Stimulated activated naive B cell treated with anti-CD40 and anti-IgM and Interleukin-4, amounts not matched to agents 10 μg/mL and 1 μg/mL and 100 μg/mL, for 72 hours (primary cell): ENCODE data around the gene TAS2R41.
"Not testable (repeated sequence)": the region's sequence is repeated elsewhere in the genome, so short reads cannot be mapped to it uniquely, and the experiment has no call there.

Source experiments
- ATAC-seq, 2 donors: fragments of 150-1000 bp; cut with Tn5 transposase; replicated peaks; 2 replicates each; pipeline ENCODE4 v1.10.0; 2021; ENCODE audit warnings: moderate library complexity in 1 of 2
- DNase-seq: peaks from one replicate; pipeline ENCODE4 v3.0.0; 2021
- H3K27ac Mint-ChIP-seq: one replicate; pipeline ENCODE4 v1.8.0; 2022; ENCODE audit warnings: mild to moderate bottlenecking, mixed read lengths
- H3K27me3 Mint-ChIP-seq, 2 donors: one replicate each; pipeline ENCODE4 v1.8.0; 2022; ENCODE audit warnings: mixed read lengths in 2 of 2
- H3K36me3 Mint-ChIP-seq, 2 donors: one replicate each; pipeline ENCODE4 v1.8.0; 2022; ENCODE audit warnings: mixed read lengths in 2 of 2, mild to moderate bottlenecking in 1 of 2
- H3K4me1 Mint-ChIP-seq, 2 donors: one replicate each; pipeline ENCODE4 v1.8.0; 2022; ENCODE audit warnings: mixed read lengths in 2 of 2, mild to moderate bottlenecking in 1 of 2
- H3K4me3 Mint-ChIP-seq, 2 donors: one replicate each; pipeline ENCODE4 v1.8.0; 2022; ENCODE audit warnings: mild to moderate bottlenecking in 2 of 2, mixed read lengths in 2 of 2, moderate library complexity in 1 of 2
- H3K9me3 Mint-ChIP-seq, 2 donors: one replicate each; pipeline ENCODE4 v1.8.0; 2022; ENCODE audit warnings: mixed read lengths in 2 of 2, mild to moderate bottlenecking in 1 of 2

TAS2R41 gene

DNA sequence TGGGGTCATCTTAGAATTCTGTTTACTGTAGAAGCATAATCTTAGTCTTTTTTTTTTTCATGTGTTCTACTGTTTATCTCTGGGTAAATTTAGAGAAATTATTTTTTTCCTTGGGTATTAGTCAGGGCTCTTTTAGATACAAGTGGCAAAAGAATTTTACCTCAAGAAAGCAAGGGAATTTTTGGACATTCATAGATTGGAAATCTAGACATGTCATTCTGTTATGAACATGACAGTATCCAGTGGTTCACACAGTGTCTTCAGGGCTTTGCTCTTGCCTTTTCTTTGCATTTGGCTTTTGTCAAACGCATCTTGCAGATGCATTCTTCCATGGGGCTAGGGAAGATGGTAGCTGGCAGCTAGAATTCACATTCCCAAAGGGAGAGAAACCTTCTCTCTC lies 13.7 kb upstream of the TAS2R41 start:
- no peak for ATAC-seq
- Mint-ChIP-seq H3K27ac (no peak overlapping the region), H3K4me3 (no peak overlapping the region), H3K27me3 (peaks cover 11 to 21% of the 10 kb centered on the region in 2 donors), H3K9me3 (peaks cover 3 to 6% of the 10 kb centered on the region in 2 donors), H3K4me1 (no peaks in the 10 kb centered on the region), H3K36me3 (no peaks in the 10 kb centered on the region)
- DNase-seq: no peak

GRCh38 chr7:143467724-143468123 lies 9.9 kb upstream of the TAS2R41 start:
- H3K9me3 Mint-ChIP-seq: peaks cover 9 to 11% of the 10 kb centered on the region in 2 donors
- no peak overlapping the region for H3K4me3 Mint-ChIP-seq
- H3K36me3 Mint-ChIP-seq: peaks cover 0 to 3% of the 10 kb centered on the region in 2 donors
- no peak overlapping the region for H3K27ac Mint-ChIP-seq
- ATAC-seq (no peak), DNase-seq (no peak)
- no peaks in the 10 kb centered on the region for H3K4me1 Mint-ChIP-seq
- H3K27me3 Mint-ChIP-seq: peaks cover 23 to 28% of the 10 kb centered on the region in 2 donors

GRCh38 chr7:143472071-143472689 lies 5.5 kb upstream of the TAS2R41 start:
- not testable (repeated sequence) for H3K36me3 Mint-ChIP-seq, ATAC-seq, H3K4me1 Mint-ChIP-seq, H3K27ac Mint-ChIP-seq, DNase-seq, H3K4me3 Mint-ChIP-seq
- Mint-ChIP-seq H3K27me3 (peaks cover 17 to 24% of the 10 kb centered on the region in 2 donors), H3K9me3 (peaks cover 7 to 11% of the 10 kb centered on the region in 2 donors)

- Mint-ChIP-seq H3K9me3 (peaks cover 0 to 2% of the 10 kb centered on the region in 2 donors), H3K4me1 (no peaks in the 10 kb centered on the region), H3K36me3 (no peaks in the 10 kb centered on the region), H3K27ac (no peak overlapping the region), H3K27me3 (no peaks in the 10 kb centered on the region), H3K4me3 (no peak overlapping the region)
- no peak for DNase-seq
- ATAC-seq: no peak
These were observed 1.5 kb downstream of the TAS2R41 start for GRCh38 chr7:143479055-143479766.

GRCh38 chr7:143480501-143480900 lies 2.8 kb downstream of the TAS2R41 start:
- Mint-ChIP-seq H3K9me3 (no peaks in the 10 kb centered on the region), H3K4me3 (no peak overlapping the region), H3K36me3 (no peaks in the 10 kb centered on the region), H3K27ac (no peak overlapping the region), H3K4me1 (no peaks in the 10 kb centered on the region), H3K27me3 (no peaks in the 10 kb centered on the region)
- ATAC-seq (no peak), DNase-seq (no peak)

GRCh38 chr7:143484119-143484518 lies 6.4 kb downstream of the TAS2R41 start:
- Mint-ChIP-seq H3K4me1 (no peaks in the 10 kb centered on the region), H3K36me3 (no peaks in the 10 kb centered on the region), H3K9me3 (peaks cover 0 to 2% of the 10 kb centered on the region in 2 donors), H3K27ac (no peak overlapping the region), H3K4me3 (no peak overlapping the region), H3K27me3 (no peaks in the 10 kb centered on the region)
- ATAC-seq (no peak), DNase-seq (no peak)

GRCh38 chr7:143485094-143485493 lies 7.4 kb downstream of the TAS2R41 start:
- H3K27me3 Mint-ChIP-seq: no peaks in the 10 kb centered on the region
- DNase-seq (no peak), ATAC-seq (no peak)
- no peak overlapping the region for H3K27ac Mint-ChIP-seq
- H3K9me3 Mint-ChIP-seq: peaks cover 0 to 2% of the 10 kb centered on the region in 2 donors
- H3K4me1 Mint-ChIP-seq: no peaks in the 10 kb centered on the region
- no peaks in the 10 kb centered on the region for H3K36me3 Mint-ChIP-seq
- no peak overlapping the region for H3K4me3 Mint-ChIP-seq

- no peak for DNase-seq
- no peak overlapping the region for H3K4me3 Mint-ChIP-seq
- peaks cover 0 to 2% of the 10 kb centered on the region in 2 donors for H3K9me3 Mint-ChIP-seq
- no peaks in the 10 kb centered on the region for H3K36me3 Mint-ChIP-seq
- H3K4me1 Mint-ChIP-seq: no peaks in the 10 kb centered on the region
- no peak overlapping the region for H3K27ac Mint-ChIP-seq
- H3K27me3 Mint-ChIP-seq: no peaks in the 10 kb centered on the region
- no peak for ATAC-seq
These were observed 7.8 kb downstream of the TAS2R41 start for GRCh38 chr7:143485500-143485899.

GRCh38 chr7:143486266-143486665 lies 8.6 kb downstream of the TAS2R41 start:
- not testable (repeated sequence) for H3K4me1 Mint-ChIP-seq, H3K4me3 Mint-ChIP-seq, DNase-seq, H3K36me3 Mint-ChIP-seq, H3K27ac Mint-ChIP-seq, ATAC-seq, H3K27me3 Mint-ChIP-seq, H3K9me3 Mint-ChIP-seq

GRCh38 chr7:143487061-143487460 lies 9.4 kb downstream of the TAS2R41 start:
- Mint-ChIP-seq H3K27me3 (peaks cover 0 to 6% of the 10 kb centered on the region in 2 donors), H3K36me3 (no peaks in the 10 kb centered on the region), H3K4me1 (peaks cover 0 to 4% of the 10 kb centered on the region in 2 donors), H3K4me3 (no peak overlapping the region), H3K9me3 (peaks cover 0 to 2% of the 10 kb centered on the region in 2 donors), H3K27ac (no peak overlapping the region)
- ATAC-seq (no peak), DNase-seq (no peak)

- Mint-ChIP-seq H3K27ac (no peak overlapping the region), H3K36me3 (no peaks in the 10 kb centered on the region), H3K9me3 (peaks cover 0 to 2% of the 10 kb centered on the region in 2 donors), H3K4me3 (no peak overlapping the region), H3K4me1 (peaks cover 0 to 4% of the 10 kb centered on the region in 2 donors), H3K27me3 (peaks cover 0 to 6% of the 10 kb centered on the region in 2 donors)
- DNase-seq (no peak), ATAC-seq (no peak)
These were observed 9.9 kb downstream of the TAS2R41 start for GRCh38 chr7:143487566-143487965.

GRCh38 chr7:143490717-143491306 lies 13.1 kb downstream of the TAS2R41 start:
- Mint-ChIP-seq H3K27me3 (peaks cover 0 to 7% of the 10 kb centered on the region in 2 donors), H3K36me3 (no peaks in the 10 kb centered on the region), H3K4me3 (no peak overlapping the region), H3K27ac (no peak overlapping the region), H3K4me1 (peaks cover 0 to 4% of the 10 kb centered on the region in 2 donors), H3K9me3 (peaks cover 0 to 2% of the 10 kb centered on the region in 2 donors)
- DNase-seq: no peak
- ATAC-seq: peak in 1 of 2 donors; percentile 38

- Mint-ChIP-seq H3K36me3 (no peaks in the 10 kb centered on the region), H3K27ac (no peak overlapping the region), H3K4me1 (peaks cover 0 to 4% of the 10 kb centered on the region in 2 donors), H3K27me3 (peaks cover 0 to 11% of the 10 kb centered on the region in 2 donors), H3K9me3 (no peaks in the 10 kb centered on the region), H3K4me3 (no peak overlapping the region)
- ATAC-seq (peak; percentile 52 to 59), DNase-seq (no peak)
These were observed 14.4 kb downstream of the TAS2R41 start for GRCh38 chr7:143492043-143492471.

DNA sequence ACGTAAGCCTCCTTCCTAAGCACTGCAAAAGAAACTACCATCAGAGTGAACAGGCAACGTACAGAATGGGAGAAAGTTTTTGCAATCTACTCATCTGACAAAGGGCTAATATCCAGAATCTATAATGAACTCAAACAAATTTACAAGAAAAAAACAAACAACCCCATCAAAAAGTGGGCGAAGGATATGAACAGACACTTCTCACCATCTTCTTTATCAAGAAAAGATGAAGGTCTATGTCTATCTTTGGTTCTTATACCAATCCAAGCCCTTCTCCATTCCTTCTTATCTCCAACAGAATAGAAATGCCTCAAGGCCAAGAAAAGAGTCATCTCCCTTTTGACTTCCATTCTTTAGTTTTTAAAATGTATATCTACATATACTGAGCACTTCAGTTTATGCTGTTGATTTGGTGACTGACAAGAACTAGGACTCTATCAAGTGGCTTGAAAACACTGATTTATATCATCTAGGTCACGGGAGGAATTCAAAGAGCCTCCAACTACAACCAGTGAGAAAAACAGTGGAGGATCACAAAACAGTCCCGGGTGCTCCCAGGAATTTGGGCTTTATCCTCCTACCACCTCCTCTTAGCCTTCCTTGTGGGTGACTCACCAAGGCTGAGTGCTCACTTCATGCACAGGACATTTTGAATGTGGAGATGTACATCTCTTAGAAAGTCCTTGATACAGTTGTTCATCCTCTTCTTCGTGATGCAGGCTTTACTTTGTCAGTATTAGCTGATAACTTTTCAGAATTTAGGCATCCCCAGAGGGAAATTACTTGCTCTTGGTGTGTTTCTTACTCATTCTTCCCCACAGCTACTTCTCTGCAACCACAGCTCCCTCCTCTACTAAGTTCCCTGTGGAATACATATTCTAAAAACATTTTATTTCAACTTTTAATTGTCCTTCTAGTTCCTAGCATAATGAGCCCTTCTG lies 15.4 kb downstream of the TAS2R41 start:
- H3K4me3 Mint-ChIP-seq: no peak overlapping the region
- H3K9me3 Mint-ChIP-seq: no peaks in the 10 kb centered on the region
- no peak for ATAC-seq
- H3K27ac Mint-ChIP-seq: no peak overlapping the region
- H3K27me3 Mint-ChIP-seq: peaks cover 0 to 18% of the 10 kb centered on the region in 2 donors
- no peak for DNase-seq
- peaks cover 0 to 4% of the 10 kb centered on the region in 2 donors for H3K4me1 Mint-ChIP-seq
- H3K36me3 Mint-ChIP-seq: no peaks in the 10 kb centered on the region
